HG03196 (cell line): ENCODE measurements around the gene AOC1.

Source experiments
- ATAC-seq: cut with Tn5 transposase; IDR thresholded peaks from one replicate; pipeline ENCODE4 v1.9.1; 2021; ENCODE audit not compliant: unreplicated experiment

Gene AOC1

GRCh38 chr7:150835019-150835418 is 17.3 kb upstream of the AOC1 start:
- ATAC-seq: no peak

- no peak for ATAC-seq
Observed at GRCh38 chr7:150835702-150836280, 16.5 kb upstream of the AOC1 start.

- ATAC-seq: no peak
Observed at GRCh38 chr7:150838965-150839650, 13.2 kb upstream of the AOC1 start.

GRCh38 chr7:150842018-150842417 is 10.3 kb upstream of the AOC1 start:
- ATAC-seq: no peak

DNA sequence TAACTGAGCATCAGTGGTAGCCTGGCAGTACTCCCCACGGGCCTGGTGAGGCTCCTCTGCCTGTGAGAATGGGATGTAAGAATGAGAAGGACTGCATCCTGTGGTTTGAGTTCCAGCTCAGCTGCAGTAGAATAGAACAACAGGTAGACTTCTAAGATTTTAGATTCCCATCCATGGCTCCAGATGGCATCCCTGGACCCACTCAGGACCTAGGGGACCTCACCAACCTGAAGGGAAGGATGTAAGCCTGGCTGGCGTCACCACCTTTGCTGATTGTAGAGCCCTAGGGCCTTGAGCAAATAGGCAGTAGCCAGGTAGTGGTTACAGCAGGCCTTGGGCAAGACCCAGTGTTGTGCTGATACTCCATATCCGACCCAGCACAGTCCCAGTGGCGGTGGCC is 9.6 kb upstream of the AOC1 start:
- no peak for ATAC-seq

GRCh38 chr7:150845421-150845861 is 6.9 kb upstream of the AOC1 start:
- ATAC-seq: no peak

GRCh38 chr7:150846291-150847115 is 5.8 kb upstream of the AOC1 start:
- no peak for ATAC-seq

- ATAC-seq: no peak
Observed at GRCh38 chr7:150847536-150847935, 4.8 kb upstream of the AOC1 start.

DNA sequence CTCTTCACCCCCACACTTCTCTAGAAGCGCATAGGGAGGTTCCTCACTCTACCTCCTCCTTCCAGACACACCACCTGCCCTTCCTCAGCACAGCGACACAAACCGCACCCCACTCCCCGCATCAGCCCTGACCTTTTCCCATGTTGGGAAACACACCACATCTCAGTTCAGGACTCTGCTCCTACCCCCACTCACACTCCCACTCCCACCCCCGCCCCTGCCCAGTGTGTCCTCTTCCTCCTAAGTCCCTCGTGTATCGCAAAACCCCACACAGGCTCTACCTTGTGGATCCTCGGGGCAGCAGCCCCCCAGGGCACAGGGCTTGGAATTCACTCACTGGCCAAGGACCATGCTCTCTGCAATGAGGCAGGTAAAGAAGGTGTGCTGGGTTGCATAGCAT is 4.2 kb upstream of the AOC1 start:
- no peak for ATAC-seq

GRCh38 chr7:150848561-150849115 is 3.7 kb upstream of the AOC1 start:
- no peak for ATAC-seq

DNA sequence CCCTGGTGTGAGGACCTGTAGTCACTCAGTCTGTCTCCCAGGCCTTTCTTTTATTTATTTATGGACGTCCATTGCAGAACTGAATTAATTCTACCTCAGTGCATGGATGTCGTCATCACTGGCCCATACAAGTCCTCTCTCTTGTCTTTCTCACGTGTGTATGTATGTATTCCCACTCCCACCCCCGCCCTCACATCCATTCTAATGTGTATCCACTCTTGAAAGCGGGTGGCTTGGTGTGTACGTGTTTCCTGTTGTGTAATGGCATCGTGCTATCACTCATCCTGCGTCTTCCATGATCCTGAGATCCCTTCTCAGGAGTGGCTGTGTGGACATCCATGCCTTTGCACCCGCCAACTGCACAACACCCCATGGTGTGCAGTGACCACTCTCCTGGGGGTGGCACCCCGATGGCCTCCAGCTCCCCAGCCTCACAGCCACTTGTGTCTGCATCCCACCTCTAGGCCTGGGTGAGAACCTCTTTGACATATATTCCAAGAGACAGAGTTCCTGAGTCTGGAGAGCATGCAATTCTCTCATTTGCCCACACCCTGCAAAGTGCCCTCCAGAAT is 3.0 kb upstream of the AOC1 start:
- ATAC-seq: no peak

DNA sequence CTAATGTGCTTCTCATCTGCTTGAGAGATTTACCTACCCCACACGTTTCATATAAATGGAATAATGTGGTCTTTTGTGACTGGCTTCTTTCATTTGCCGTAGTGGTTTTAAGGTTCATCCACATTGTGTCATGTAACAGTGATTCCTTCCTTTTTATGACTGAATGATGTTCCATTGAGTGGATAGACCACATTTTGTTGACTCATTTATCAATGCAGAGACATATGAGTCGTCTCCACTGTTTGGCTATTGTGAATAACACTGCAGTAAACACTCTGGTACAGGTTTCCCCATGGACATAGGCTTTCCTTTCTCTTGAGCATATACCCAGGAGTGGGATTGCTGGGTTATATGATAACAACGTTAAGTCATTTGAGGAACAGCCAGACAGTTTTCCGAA is 2.0 kb upstream of the AOC1 start:
- ATAC-seq: no peak

DNA sequence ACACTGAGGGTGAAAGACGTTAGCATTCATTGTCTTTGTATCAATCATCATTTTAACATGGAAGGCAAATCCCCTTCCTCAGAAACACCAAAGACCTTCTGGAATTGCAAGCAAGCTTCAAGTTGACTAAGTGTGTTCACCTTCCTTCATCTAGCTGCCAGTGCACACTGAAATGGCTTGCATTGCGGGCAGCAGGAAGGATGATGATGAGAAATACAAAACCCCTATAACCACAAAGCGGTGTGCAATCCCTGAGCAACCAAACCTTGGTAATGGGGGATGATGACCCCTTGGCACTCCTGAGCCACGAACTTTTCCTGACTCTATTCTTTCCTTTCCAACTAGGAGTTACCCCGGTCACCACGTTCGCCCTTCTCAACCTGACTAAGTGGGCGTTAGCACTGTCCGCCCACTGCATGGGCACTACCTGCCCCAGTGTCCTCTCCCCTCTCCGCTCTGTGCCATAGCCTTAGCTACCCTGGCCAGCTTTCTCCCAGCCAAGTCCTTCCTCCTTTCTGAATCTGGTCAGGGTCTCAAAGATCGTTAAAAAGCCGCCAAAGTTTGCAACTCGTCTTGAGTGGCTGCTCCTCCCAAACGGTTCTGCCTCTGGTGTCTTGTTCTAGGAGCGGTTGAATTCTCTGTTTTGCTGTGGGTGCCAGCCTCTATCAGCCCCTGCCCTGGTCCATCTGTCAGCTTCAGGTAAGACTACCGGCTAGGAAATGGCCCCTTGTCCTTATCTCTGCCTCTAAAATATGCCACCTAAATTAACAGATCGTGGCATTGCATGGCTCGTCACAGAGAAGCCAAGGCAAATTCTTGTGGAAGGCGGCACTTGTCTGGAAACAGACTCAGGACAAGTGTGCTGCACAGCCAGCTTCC is 586 bp upstream of the AOC1 start:
- no peak for ATAC-seq

DNA sequence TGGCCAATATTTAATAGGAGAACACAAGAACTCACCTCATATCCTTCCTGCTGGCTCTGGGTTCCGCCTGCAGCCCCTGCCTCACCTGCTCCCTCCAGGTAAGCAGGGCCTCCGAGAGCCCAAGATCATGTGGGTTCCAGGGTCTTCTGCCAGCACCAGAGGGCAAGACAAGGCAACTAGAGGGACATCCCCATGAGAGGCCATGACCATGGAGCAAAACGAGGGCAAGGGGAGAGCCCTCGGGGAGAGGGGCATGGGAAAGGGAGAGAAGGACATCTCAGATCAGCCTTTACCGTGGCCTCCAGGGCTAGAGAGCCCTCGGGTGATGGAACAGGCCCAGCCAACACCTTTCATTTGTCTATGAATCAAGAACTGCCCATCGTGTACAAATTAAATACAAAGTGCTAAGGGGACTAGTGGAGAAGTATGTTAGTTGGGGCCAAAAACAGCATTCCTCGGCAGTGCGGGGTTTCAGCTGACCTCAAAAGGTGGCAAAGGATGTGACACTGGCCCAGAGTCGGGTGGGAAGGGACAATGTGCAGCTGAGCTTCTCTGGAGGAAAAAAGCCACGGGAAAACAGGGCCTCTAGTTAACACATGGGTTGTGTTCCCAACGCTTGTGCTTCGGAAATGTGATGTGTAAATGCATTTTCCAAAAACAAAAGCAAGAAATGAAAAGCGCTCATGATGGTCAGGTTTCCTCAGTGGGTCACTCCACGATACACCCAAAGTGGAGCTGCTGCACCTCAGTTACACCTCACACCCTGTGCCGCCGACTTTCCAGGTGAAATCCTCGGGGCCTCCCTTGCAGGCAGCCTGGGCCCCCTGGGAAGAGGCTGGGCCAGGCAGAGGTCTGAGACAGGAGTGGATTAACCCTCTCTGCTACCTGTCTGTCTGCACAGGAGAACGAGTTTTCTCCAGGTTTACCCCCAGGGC is 2.0 kb downstream of the AOC1 start:
- ATAC-seq: no peak

GRCh38 chr7:150855046-150855445 is 2.7 kb downstream of the AOC1 start:
- ATAC-seq: no peak

DNA sequence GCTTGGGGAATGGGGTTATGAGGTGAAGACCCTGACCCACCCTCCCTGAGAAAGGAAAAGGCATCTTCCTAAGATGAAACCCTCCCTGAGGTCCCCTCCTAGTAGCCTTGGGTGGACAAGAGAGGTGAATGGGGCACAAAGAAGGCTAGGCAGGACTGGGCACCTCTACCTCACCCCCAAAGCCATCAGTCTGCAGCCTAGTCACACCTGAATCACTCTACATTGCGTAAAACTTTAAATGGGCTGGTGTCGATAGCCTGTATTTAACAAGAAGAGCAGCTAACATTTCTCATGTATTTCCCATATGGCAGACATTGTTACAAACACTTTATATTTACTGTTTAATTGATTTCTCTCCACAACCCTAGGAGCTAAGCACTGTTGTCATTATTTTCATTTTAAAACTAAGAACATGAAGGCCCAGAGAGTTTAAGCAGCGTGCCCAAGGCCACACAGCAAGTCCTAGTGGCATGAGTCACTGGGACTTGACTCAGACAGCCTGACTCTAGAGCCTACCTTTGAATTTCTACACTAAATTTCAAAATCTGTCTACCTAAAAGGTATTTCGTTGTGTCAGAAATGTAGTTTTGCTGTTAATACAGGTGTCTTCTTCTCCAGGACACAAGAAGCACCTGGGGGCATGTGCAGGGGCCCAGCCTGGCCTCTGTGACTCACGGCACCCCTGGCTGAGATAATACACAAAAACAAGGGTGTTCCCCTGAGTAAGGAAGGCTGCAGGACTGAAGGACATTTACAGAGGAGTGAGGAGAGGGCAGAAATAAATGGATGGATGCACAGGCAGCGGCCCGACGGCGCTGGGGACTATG is 3.4 kb downstream of the AOC1 start:
- ATAC-seq: no peak

GRCh38 chr7:150856303-150857275 is 4.3 kb downstream of the AOC1 start:
- no peak for ATAC-seq
